HCT116 (cell line): Measurements from ENCODE around the gene ABHD17C.

ENCODE experiments used
- CEBPB ChIP-seq: IDR thresholded peaks from 2 replicates; pipeline ENCODE4 v1.6.1; 2012; ENCODE audit warnings: low read depth
- EZH2phosphoT487 ChIP-seq: fragments of 200-600 bp; IDR thresholded peaks from 2 replicates; pipeline ENCODE4 v1.6.1; 2018; ENCODE audit warnings: antibody characterized with exemption, borderline replicate concordance
- POLR2A ChIP-seq: IDR thresholded peaks from 2 replicates; pipeline ENCODE4 v1.7.0; 2011; ENCODE audit warnings: borderline replicate concordance; ENCODE audit not compliant: insufficient read depth, insufficient read length; ENCODE audit errors: extremely low read depth
- SIN3A ChIP-seq: IDR thresholded peaks from 2 replicates; pipeline ENCODE4 v1.6.1; 2012; ENCODE audit warnings: low read depth
- ZNF274 ChIP-seq: fragments of 200-500 bp; sonication (Bioruptor generic); IDR thresholded peaks from 2 replicates; pipeline ENCODE4 v1.6.1; 2014; ENCODE audit warnings: mild to moderate bottlenecking, low read depth, low read length, inconsistent platforms

DNA sequence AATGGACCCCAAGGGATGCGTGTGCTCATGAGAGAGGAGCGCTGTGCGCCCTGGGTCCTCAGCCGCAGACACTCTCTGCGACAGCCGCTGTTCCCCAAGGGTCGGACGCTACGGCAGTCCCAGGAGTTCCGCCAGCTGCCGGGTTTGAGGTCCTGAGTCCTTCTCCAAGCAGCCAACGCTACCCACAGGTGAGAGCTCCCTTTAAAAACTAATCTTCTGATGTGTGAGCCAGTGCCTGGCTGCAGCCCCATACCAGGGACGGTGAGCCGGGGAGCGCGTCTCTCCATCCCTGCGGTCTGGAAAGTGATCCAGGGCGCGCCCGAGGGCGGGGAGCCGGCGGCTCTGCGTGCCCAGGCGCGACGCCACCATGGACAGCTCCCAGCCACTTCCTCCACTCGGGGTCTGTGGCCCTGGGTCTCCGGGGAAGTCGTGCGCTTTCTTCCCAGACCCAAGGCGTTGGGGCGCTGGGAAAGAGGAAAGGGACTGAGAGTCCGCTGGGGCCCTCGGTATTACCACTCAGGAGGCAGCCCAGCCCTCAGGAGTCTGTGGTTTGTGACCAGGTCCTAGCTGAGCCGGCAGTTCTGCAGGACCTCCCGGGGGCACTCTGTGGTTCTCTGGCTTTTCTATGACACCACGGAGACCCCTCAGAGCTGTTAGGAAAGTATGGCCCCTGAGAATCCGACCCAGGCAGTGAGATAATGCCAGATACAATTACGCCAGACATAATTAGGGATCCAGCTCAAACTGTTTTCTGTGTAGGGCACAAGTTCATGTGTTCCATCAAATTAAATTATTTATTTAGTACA is 85.5 kb downstream of the ABHD17C start:
- TF ChIP-seq ZNF274, result no peak
- TF ChIP-seq EZH2phosphoT487, result no peak
- no peak for TF ChIP-seq POLR2A
- no peak for TF ChIP-seq CEBPB
- no peak for TF ChIP-seq SIN3A
